ENCODE results near the gene PTGFR. TPM values are rescaled to one million over a fixed set of nuclear protein-coding genes. Genes with fewer than 3 reads are reported as not detected.

Gene PTGFR
- polyA plus RNA-seq, 1 donor (not counting 4 experiments of a cell fraction or from before 2014, with no cell fraction given) = not detected

DNA sequence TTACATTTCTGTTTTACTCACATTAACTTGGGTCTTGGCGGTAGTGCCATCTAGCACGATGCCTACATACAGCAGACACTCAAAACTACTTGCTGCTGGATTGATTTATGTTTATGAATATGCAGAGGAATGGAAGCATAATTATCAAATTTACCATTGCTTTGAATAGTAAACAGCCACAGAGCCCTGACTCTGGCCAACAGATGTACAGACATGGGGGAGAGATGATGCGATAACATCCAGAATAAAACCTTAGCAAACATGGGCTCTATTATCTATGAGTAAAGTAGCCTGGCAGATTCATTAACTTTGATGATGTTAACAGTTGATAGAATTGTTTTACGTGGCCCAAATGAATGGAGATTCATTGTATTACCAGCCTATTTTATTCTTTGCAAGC, 42.8 kb downstream of the PTGFR start:
- no peaks in the 10 kb centered on the region for H3K9me1 ChIP-seq (ENCODE audit: control insufficient read depth, extremely low read depth, insufficient read depth, low read length)

DNA sequence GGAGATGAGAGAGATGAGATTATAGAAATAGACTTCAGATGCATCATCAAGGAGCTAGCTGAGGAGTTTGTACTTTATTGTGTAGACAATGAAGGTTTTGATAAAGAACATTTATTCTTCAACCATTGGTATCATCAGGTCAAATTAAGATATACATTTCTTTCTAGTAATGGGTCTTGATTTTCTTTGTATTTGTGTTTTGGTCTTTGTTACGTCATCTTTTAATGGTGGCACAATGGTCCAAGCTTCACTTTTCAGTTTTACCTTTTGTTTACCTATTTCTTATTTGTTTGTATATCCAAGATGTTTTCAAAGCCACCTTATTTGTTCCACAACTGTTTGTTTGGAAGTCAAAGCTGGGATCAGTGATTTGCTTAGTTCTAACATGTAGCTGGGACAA, 44.5 kb downstream of the PTGFR start:
- FAIRE-seq = no peak
- no peaks in the 10 kb centered on the region for H3K9me1 ChIP-seq (ENCODE audit: control insufficient read depth, extremely low read depth, insufficient read depth, low read length)
- no peak overlapping the region for H3K27ac ChIP-seq (ENCODE audit: control insufficient read depth, insufficient read depth, low read length)
- H3K4me2 ChIP-seq (ENCODE audit: control insufficient read depth, extremely low read depth, insufficient read depth, low read depth, low read length) = no peak overlapping the region
- H3K9ac ChIP-seq (ENCODE audit: control insufficient read depth, extremely low read depth, insufficient read depth, low read length) = no peak overlapping the region
- no peaks in the 10 kb centered on the region for H3K79me2 ChIP-seq (ENCODE audit: control insufficient read depth, insufficient read depth, low read length)
- no peak overlapping the region for H3K4me3 ChIP-seq (ENCODE audit: control insufficient read depth in 2 of 3, extremely low read depth in 1 of 3, insufficient read depth in 2 of 3, low read depth in 1 of 3, low read length in 3 of 3)
- H2AFZ ChIP-seq (ENCODE audit: control insufficient read depth, low read length) = no peak overlapping the region
- no peaks in the 10 kb centered on the region for H3K4me1 ChIP-seq (ENCODE audit: control insufficient read depth, extremely low read depth, insufficient read depth, low read length)
- H3K27me3 ChIP-seq (ENCODE audit: control insufficient read depth, extremely low read depth, insufficient read depth, low read length) = no peaks in the 10 kb centered on the region
- no peak for DNase-seq (ENCODE audit: low read depth, low spot score)
- TF ChIP-seq, protein P1, sequence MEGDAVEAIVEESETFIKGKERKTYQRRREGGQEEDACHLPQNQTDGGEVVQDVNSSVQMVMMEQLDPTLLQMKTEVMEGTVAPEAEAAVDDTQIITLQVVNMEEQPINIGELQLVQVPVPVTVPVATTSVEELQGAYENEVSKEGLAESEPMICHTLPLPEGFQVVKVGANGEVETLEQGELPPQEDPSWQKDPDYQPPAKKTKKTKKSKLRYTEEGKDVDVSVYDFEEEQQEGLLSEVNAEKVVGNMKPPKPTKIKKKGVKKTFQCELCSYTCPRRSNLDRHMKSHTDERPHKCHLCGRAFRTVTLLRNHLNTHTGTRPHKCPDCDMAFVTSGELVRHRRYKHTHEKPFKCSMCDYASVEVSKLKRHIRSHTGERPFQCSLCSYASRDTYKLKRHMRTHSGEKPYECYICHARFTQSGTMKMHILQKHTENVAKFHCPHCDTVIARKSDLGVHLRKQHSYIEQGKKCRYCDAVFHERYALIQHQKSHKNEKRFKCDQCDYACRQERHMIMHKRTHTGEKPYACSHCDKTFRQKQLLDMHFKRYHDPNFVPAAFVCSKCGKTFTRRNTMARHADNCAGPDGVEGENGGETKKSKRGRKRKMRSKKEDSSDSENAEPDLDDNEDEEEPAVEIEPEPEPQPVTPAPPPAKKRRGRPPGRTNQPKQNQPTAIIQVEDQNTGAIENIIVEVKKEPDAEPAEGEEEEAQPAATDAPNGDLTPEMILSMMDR (optimal IDR thresholded peaks at IDR 0.05 in 1 of 3, IDR thresholded peaks at IDR 0.05 in 1 of 3, conservative IDR thresholded peaks at IDR 0.05 in 1 of 3; ENCODE audit: extremely low read depth in 1 of 3, insufficient read depth in 2 of 3, low read length in 3 of 3) = no peak
- no peak for TF ChIP-seq EZH2 (IDR thresholded peaks at IDR 0.05; ENCODE audit: low read length)
- H4K20me1 ChIP-seq (ENCODE audit: control insufficient read depth, extremely low read depth, insufficient read depth, low read length) = no peaks in the 10 kb centered on the region
- H3K36me3 ChIP-seq (ENCODE audit: control insufficient read depth in 2 of 2, extremely low read depth in 1 of 2, insufficient read depth in 2 of 2, low read length in 2 of 2) = no peaks in the 10 kb centered on the region
- H3K9me3 ChIP-seq (ENCODE audit: control insufficient read depth, low read depth, low read length) = no peaks in the 10 kb centered on the region
- dilution Hi-C loops (cut with MboI; ENCODE audit: extremely low pct_ligation_motif_present, low sequenced_read_pairs) = no loop called here

More for the DNA sequence above, 42.8 kb downstream of the PTGFR start:
- no peaks in the 10 kb centered on the region for H3K9me3 ChIP-seq (ENCODE audit: control insufficient read depth, low read depth, low read length)
- DNase-seq (ENCODE audit: low read depth, low spot score) (no peak), FAIRE-seq (no peak)
- TF ChIP-seq, protein P1 (optimal IDR thresholded peaks at IDR 0.05 in 1 of 3, IDR thresholded peaks at IDR 0.05 in 1 of 3, conservative IDR thresholded peaks at IDR 0.05 in 1 of 3; ENCODE audit: extremely low read depth in 1 of 3, insufficient read depth in 2 of 3, low read length in 3 of 3) = no peak
- TF ChIP-seq EZH2 (IDR thresholded peaks at IDR 0.05; ENCODE audit: low read length) = no peak
- no peak overlapping the region for H3K4me3 ChIP-seq (ENCODE audit: control insufficient read depth in 2 of 3, extremely low read depth in 1 of 3, insufficient read depth in 2 of 3, low read depth in 1 of 3, low read length in 3 of 3)
- no peak overlapping the region for H3K4me2 ChIP-seq (ENCODE audit: control insufficient read depth, extremely low read depth, insufficient read depth, low read depth, low read length)
- no peaks in the 10 kb centered on the region for H3K36me3 ChIP-seq (ENCODE audit: control insufficient read depth in 2 of 2, extremely low read depth in 1 of 2, insufficient read depth in 2 of 2, low read length in 2 of 2)
- no peak overlapping the region for H3K9ac ChIP-seq (ENCODE audit: control insufficient read depth, extremely low read depth, insufficient read depth, low read length)
- no peaks in the 10 kb centered on the region for H3K4me1 ChIP-seq (ENCODE audit: control insufficient read depth, extremely low read depth, insufficient read depth, low read length)
- dilution Hi-C loops (cut with MboI; ENCODE audit: extremely low pct_ligation_motif_present, low sequenced_read_pairs) = no loop called here
- no peaks in the 10 kb centered on the region for H3K79me2 ChIP-seq (ENCODE audit: control insufficient read depth, insufficient read depth, low read length)
- no peak overlapping the region for H2AFZ ChIP-seq (ENCODE audit: control insufficient read depth, low read length)
- H4K20me1 ChIP-seq (ENCODE audit: control insufficient read depth, extremely low read depth, insufficient read depth, low read length) = no peaks in the 10 kb centered on the region
- H3K27me3 ChIP-seq (ENCODE audit: control insufficient read depth, extremely low read depth, insufficient read depth, low read length) = no peaks in the 10 kb centered on the region
- H3K27ac ChIP-seq (ENCODE audit: control insufficient read depth, insufficient read depth, low read length) = no peak overlapping the region
